A549 (cell line): ENCODE data around the gene GRHL3. TPM values are rescaled to one million over a fixed set of nuclear protein-coding genes. Genes with fewer than 3 reads are reported as not detected.

Experiments
- ATAC-seq, 2 experiments: fragments of 200-7000 bp in 1 of 2; fragments of >200 bp in 1 of 2; cut with Nextera tagmentation in 1 of 2; cut with Tn5 transposase in 1 of 2; 3 replicates each; pipeline versions ENCODE4 v1.8.0 to v1.9.1; 2018 to 2020; ENCODE audit warnings: mild to moderate bottlenecking in 1 of 2, moderate library complexity in 1 of 2
- CTCF ChIA-PET: fragments of 300-600 bp; sonication (Branson Sonifier 250); formaldehyde crosslinking; extraction: SDS; loops from one replicate; lab custom pipeline; 2021; ENCODE audit warnings: antibody characterized with exemption, inconsistent platforms; lab: Yijun Ruan, JAX
- POLR2A ChIA-PET: fragments of 350-600 bp; formaldehyde crosslinking; extraction: SDS; loops from one replicate; lab custom pipeline; 2021; ENCODE audit warnings: antibody characterized with exemption, inconsistent platforms; lab: Yijun Ruan, JAX
- DNase-seq, 2 experiments: peaks; one replicate each; pipeline versions ENCODE4 v3.0.0 to v3.0.0-alpha.2; 2011 to 2016; ENCODE audit warnings: low read depth in 1 of 2, low spot score in 1 of 2
- FAIRE-seq: peaks from 2 replicates; lab custom pipeline; 2011; peaks lifted over from hg19 to GRCh38; lab: Jason Lieb, UNC
- H3K27ac ChIP-seq, 2 experiments: fragments of >200 bp; sonication (Bioruptor Twin); formaldehyde crosslinking; 3 replicates each; pipeline ENCODE4 v1.5.1; 2016 to 2017
- H3K4me1 ChIP-seq: fragments of >200 bp; sonication (Bioruptor Twin); formaldehyde crosslinking; 3 replicates; pipeline ENCODE4 v1.6.1; 2016
- H3K4me2 ChIP-seq: fragments of >200 bp; sonication (Bioruptor Twin); formaldehyde crosslinking; 3 replicates; pipeline ENCODE4 v1.6.1; 2016
- H3K4me3 ChIP-seq: fragments of >200 bp; sonication (Bioruptor Twin); formaldehyde crosslinking; 3 replicates; pipeline ENCODE4 v1.5.1; 2016
- H3K9me3 ChIP-seq: fragments of >200 bp; sonication (Bioruptor Twin); formaldehyde crosslinking; 3 replicates; pipeline ENCODE4 v1.6.1; 2016
- CHD2 ChIP-seq: fragments of 150-350 bp; IDR thresholded peaks from 2 replicates; pipeline ENCODE4 v1.6.1; 2014; ENCODE audit warnings: low read length; ENCODE audit not compliant: partially characterized antibody
- EHMT2 ChIP-seq: fragments of 200-600 bp; sonication (generic); IDR thresholded peaks from 2 replicates; pipeline ENCODE4 v1.6.1; 2016; ENCODE audit warnings: antibody characterized with exemption, low read depth, mild to moderate bottlenecking, moderate library complexity
- ESRRA ChIP-seq: fragments of 150-350 bp; IDR thresholded peaks from 2 replicates; pipeline ENCODE4 v1.6.1; 2014; ENCODE audit warnings: mild to moderate bottlenecking, low read length, borderline replicate concordance
- HOXA7 ChIP-seq: fragments of 250-450 bp; sonication (Bioruptor Pico); IDR thresholded peaks from 2 replicates; pipeline ENCODE4 v1.5.0; 2020; ENCODE audit warnings: mild to moderate bottlenecking, moderate library complexity
- HOXB13 ChIP-seq: fragments of 250-450 bp; sonication (Bioruptor Pico); IDR thresholded peaks from 2 replicates; pipeline ENCODE4 v1.5.0; 2020; ENCODE audit warnings: low read depth, mild to moderate bottlenecking, moderate library complexity
- JUN ChIP-seq, 2 experiments: fragments of >200 bp; sonication (Bioruptor Twin); formaldehyde crosslinking; IDR thresholded peaks; 2 replicates in 1 of 2; 3 replicates in 1 of 2; pipeline ENCODE4 v1.6.1; 2016 to 2017
- KDM1A ChIP-seq: fragments of 200-600 bp; sonication (generic); IDR thresholded peaks from 2 replicates; pipeline ENCODE4 v1.6.1; 2016; ENCODE audit warnings: low read depth, mild to moderate bottlenecking
- KDM5A ChIP-seq: fragments of 200-600 bp; sonication (generic); IDR thresholded peaks from 2 replicates; pipeline ENCODE4 v1.6.1; 2016; ENCODE audit warnings: antibody characterized with exemption, mild to moderate bottlenecking
- POLR2AphosphoS2 ChIP-seq: conservative IDR thresholded peaks from 2 replicates; pipeline ENCODE4 v1.6.1; 2012; ENCODE audit warnings: low read length, improper control_type of control experiment, inconsistent platforms
- RAD21 ChIP-seq, 2 experiments: fragments of >200 bp in 1 of 2; sonication (Bioruptor Twin) in 1 of 2; formaldehyde crosslinking in 1 of 2; IDR thresholded peaks in 1 of 2; conservative IDR thresholded peaks in 1 of 2; 2 replicates in 1 of 2; 3 replicates in 1 of 2; pipeline ENCODE4 v1.6.1; 2012 to 2018; ENCODE audit warnings: inconsistent platforms in 1 of 2
- RARB ChIP-seq: fragments of 250-450 bp; sonication (Bioruptor Pico); IDR thresholded peaks from 2 replicates; pipeline ENCODE4 v1.8.0; 2021; ENCODE audit warnings: mild to moderate bottlenecking, moderate library complexity
- RCOR1 ChIP-seq: fragments of 150-350 bp; IDR thresholded peaks from 2 replicates; pipeline ENCODE4 v1.6.1; 2014; ENCODE audit warnings: antibody characterized with exemption, low read length, low read depth
- RNF2 ChIP-seq: fragments of 200-600 bp; sonication (generic); IDR thresholded peaks from 2 replicates; pipeline ENCODE4 v1.6.1; 2016; ENCODE audit warnings: low read depth, mild to moderate bottlenecking, antibody characterized with exemption, moderate library complexity, borderline replicate concordance
- TFCP2L1 ChIP-seq: fragments of 250-450 bp; sonication (Bioruptor Pico); IDR thresholded peaks from 2 replicates; pipeline ENCODE4 v1.5.0; 2021; ENCODE audit warnings: mild to moderate bottlenecking
- ZC3H11A ChIP-seq: fragments of 450-650 bp; IDR thresholded peaks from 2 replicates; pipeline ENCODE4 v1.6.1; 2014; ENCODE audit warnings: antibody characterized with exemption, mild to moderate bottlenecking
- WGBS: methylation state at CpG from one replicate; pipeline ENCODE4 v1.1.6; 2017; ENCODE audit errors: missing lambda C conversion rate; 5-methylcytosine and 5-hydroxymethylcytosine counted together
- polyA plus RNA-seq, 4 experiments: library from polyadenylated mRNA; depleted of rRNA in 3 of 4; stranded (reverse); fragments of >200 nt; fragmentation: RNase III in 1 of 4; extraction: RNeasy Plus Mini Kit Qiagen cat#74134 plus additional on column Dnase treatment in 1 of 4; gene quantifications; 2 replicates in 3 of 4; 3 replicates in 1 of 4; pipeline ENCODE4 v1.2.3, GENCODE V29; 2011 to 2017
- TF ChIP-seq, protein P1 (sequence below): fragments of 200-600 bp; sonication (generic); IDR thresholded peaks from 2 replicates; pipeline ENCODE4 v1.6.1; 2016; ENCODE audit warnings: antibody characterized with exemption, mild to moderate bottlenecking, moderate library complexity
- TF ChIP-seq, protein P2 (sequence below): fragments of 250-450 bp; sonication (Bioruptor Pico); IDR thresholded peaks from 2 replicates; pipeline ENCODE4 v1.5.0; 2021; ENCODE audit warnings: mild to moderate bottlenecking, moderate library complexity, borderline replicate concordance
- TF ChIP-seq, protein P3 (sequence below): fragments of 250-450 bp; sonication (Bioruptor Pico); IDR thresholded peaks from 2 replicates; pipeline ENCODE4 v1.5.0; 2020; ENCODE audit warnings: low read depth, mild to moderate bottlenecking, moderate library complexity
- TF ChIP-seq, protein P4 (sequence below): IDR thresholded peaks from 2 replicates; pipeline ENCODE4 v1.6.1; 2012; ENCODE audit warnings: low read depth, borderline replicate concordance

Gene GRHL3
- polyA plus RNA-seq, 2 of the 4 experiments (the other 2 are of a cell fraction): 0.58 to 1.6 TPM

DNA sequence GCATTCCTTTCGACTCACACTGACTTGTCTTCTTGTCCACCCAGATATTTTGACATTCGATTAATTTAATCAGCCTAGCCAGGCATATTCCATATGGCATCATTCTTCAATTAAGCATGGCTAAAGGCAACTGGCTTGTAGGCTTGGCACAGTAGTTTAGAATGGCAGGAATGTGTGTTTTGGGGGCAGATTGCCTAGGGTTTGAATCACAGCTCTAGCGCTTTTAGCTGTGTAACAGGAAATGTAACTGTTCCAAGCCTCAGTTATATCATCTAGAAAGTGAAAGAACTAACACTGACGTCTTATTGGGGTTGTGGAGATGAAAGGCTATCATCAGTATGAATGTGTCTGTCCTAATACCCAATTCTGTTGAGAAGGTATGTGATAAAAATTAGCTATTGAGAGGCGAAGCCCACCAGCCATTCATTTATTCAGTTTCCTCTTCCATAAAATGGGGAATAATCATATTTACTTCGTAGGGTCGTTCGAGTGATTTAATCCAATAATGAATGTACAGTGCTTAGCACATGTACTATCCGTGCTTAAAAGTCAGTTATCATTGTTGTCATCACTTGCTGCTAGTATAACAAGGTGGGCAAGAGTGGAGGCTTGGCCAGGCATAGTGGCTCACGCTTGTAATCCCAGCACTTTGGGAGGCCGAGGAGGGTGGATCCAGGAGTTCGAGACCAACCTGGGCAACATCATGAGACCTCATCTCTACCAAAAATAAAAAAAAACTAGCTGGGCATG lies 41.6 kb upstream of the GRHL3 start:
- Histone ChIP-seq H3K4me2 (no peak overlapping the region), H3K4me3 (no peak overlapping the region), H3K9me3 (peaks cover 10% of the 10 kb centered on the region), H3K4me1 (peaks cover under 1% of the 10 kb centered on the region; the same call in 2 of the 3 replicates), H3K27ac (peak overlapping the region in 1 of 2 experiments; percentile 19; a peak in 1 of 6 replicates)
- POLR2A ChIA-PET: no interaction called here
- TF ChIP-seq EHMT2 (no peak), JUN (IDR thresholded peaks at IDR 0.05) (no peak), CHD2 (no peak), ZC3H11A (no peak), HOXB13 (CRISPR knock-in tag) (no peak), KDM5A (no peak), HOXA7 (no peak)
- TF ChIP-seq, protein P1, sequence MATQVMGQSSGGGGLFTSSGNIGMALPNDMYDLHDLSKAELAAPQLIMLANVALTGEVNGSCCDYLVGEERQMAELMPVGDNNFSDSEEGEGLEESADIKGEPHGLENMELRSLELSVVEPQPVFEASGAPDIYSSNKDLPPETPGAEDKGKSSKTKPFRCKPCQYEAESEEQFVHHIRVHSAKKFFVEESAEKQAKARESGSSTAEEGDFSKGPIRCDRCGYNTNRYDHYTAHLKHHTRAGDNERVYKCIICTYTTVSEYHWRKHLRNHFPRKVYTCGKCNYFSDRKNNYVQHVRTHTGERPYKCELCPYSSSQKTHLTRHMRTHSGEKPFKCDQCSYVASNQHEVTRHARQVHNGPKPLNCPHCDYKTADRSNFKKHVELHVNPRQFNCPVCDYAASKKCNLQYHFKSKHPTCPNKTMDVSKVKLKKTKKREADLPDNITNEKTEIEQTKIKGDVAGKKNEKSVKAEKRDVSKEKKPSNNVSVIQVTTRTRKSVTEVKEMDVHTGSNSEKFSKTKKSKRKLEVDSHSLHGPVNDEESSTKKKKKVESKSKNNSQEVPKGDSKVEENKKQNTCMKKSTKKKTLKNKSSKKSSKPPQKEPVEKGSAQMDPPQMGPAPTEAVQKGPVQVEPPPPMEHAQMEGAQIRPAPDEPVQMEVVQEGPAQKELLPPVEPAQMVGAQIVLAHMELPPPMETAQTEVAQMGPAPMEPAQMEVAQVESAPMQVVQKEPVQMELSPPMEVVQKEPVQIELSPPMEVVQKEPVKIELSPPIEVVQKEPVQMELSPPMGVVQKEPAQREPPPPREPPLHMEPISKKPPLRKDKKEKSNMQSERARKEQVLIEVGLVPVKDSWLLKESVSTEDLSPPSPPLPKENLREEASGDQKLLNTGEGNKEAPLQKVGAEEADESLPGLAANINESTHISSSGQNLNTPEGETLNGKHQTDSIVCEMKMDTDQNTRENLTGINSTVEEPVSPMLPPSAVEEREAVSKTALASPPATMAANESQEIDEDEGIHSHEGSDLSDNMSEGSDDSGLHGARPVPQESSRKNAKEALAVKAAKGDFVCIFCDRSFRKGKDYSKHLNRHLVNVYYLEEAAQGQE: no peak
- TF ChIP-seq, protein P2, sequence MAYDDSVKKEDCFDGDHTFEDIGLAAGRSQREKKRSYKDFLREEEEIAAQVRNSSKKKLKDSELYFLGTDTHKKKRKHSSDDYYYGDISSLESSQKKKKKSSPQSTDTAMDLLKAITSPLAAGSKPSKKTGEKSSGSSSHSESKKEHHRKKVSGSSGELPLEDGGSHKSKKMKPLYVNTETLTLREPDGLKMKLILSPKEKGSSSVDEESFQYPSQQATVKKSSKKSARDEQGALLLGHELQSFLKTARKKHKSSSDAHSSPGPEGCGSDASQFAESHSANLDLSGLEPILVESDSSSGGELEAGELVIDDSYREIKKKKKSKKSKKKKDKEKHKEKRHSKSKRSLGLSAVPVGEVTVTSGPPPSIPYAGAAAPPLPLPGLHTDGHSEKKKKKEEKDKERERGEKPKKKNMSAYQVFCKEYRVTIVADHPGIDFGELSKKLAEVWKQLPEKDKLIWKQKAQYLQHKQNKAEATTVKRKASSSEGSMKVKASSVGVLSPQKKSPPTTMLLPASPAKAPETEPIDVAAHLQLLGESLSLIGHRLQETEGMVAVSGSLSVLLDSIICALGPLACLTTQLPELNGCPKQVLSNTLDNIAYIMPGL (CRISPR knock-in tag): no peak
- FAIRE-seq (no peak), ATAC-seq (no peak; a peak in 1 of 6 replicates), DNase-seq (no peak)
- 75% methylated on average over 11 of the region's 12 CpGs for WGBS
- CTCF ChIA-PET: interaction anchor here (0.7 to 3.8 kb wide), 4 partner anchors 76 to 620 kb away, joined by 3 to 15 read pairs (median 8); no protein-coding TSS in a partner anchor

DNA sequence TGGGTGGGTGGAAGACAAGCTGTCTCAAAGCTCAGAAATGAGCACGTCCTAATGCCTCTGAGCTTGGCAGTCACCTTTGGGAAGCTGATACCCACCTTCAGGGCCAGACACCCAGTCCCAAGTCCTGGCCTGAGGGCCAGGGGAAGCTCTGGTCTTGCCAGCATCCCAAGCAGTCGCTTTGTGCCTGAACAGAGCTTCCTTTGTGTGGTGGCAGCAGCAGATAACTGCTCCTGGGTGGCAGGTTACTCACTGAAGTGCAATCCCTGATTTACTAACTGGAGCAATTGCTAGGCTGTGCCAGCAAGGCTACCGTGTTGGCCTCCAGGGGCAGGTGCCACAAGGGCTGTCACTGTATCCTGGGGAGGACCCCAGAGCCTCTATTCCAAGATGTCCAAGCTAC lies 40.4 kb upstream of the GRHL3 start:
- CTCF ChIA-PET: interaction anchor here (0.6 to 3.8 kb wide), 4 partner anchors 77 to 113 kb away, joined by 4 to 15 read pairs (median 8); no protein-coding TSS in a partner anchor
- peaks cover 11% of the 10 kb centered on the region for H3K4me1 ChIP-seq
- TF ChIP-seq KDM5A (no peak), ESRRA (no peak), RARB (no peak), EHMT2 (no peak), RAD21 (conservative IDR thresholded peaks at IDR 0.05 in 1 of 2, IDR thresholded peaks at IDR 0.05 in 1 of 2) (no peak), POLR2AphosphoS2 (no peak), TFCP2L1 (CRISPR knock-in tag) (no peak), CHD2 (no peak), RCOR1 (no peak), RNF2 (no peak), KDM1A (no peak)
- TF ChIP-seq, protein P3, sequence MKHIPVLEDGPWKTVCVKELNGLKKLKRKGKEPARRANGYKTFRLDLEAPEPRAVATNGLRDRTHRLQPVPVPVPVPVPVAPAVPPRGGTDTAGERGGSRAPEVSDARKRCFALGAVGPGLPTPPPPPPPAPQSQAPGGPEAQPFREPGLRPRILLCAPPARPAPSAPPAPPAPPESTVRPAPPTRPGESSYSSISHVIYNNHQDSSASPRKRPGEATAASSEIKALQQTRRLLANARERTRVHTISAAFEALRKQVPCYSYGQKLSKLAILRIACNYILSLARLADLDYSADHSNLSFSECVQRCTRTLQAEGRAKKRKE (CRISPR knock-in tag): no peak
- TF ChIP-seq, protein P4, sequence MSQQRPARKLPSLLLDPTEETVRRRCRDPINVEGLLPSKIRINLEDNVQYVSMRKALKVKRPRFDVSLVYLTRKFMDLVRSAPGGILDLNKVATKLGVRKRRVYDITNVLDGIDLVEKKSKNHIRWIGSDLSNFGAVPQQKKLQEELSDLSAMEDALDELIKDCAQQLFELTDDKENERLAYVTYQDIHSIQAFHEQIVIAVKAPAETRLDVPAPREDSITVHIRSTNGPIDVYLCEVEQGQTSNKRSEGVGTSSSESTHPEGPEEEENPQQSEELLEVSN: no peak
- 44% methylated on average over 2 of the region's 3 CpGs for WGBS
- no peak for DNase-seq
- peak overlapping the region in 1 of 2 experiments; percentile 35; a peak in 2 of 6 replicates for H3K27ac ChIP-seq
- POLR2A ChIA-PET: no interaction called here
- no peak overlapping the region for H3K4me2 ChIP-seq
- H3K9me3 ChIP-seq: peaks cover 4% of the 10 kb centered on the region; the same call in 2 of the 3 replicates
- no peak overlapping the region for H3K4me3 ChIP-seq
- no peak for FAIRE-seq
- ATAC-seq: no peak
